ENCODE results near the gene FGF5. TPM values are rescaled to one million over a fixed set of nuclear protein-coding genes. Genes with fewer than 3 reads are reported as not detected.
"Not testable (repeated sequence)": the region's sequence is repeated elsewhere in the genome, so short reads cannot be mapped to it uniquely, and the experiment has no call there.

FGF5 gene
- total RNA-seq, 1 donor from 2014 or later = 0.07 TPM

GRCh38 chr4:80271801-80272200, 5.3 kb downstream of the FGF5 start:
- TF ChIP-seq, protein P1, sequence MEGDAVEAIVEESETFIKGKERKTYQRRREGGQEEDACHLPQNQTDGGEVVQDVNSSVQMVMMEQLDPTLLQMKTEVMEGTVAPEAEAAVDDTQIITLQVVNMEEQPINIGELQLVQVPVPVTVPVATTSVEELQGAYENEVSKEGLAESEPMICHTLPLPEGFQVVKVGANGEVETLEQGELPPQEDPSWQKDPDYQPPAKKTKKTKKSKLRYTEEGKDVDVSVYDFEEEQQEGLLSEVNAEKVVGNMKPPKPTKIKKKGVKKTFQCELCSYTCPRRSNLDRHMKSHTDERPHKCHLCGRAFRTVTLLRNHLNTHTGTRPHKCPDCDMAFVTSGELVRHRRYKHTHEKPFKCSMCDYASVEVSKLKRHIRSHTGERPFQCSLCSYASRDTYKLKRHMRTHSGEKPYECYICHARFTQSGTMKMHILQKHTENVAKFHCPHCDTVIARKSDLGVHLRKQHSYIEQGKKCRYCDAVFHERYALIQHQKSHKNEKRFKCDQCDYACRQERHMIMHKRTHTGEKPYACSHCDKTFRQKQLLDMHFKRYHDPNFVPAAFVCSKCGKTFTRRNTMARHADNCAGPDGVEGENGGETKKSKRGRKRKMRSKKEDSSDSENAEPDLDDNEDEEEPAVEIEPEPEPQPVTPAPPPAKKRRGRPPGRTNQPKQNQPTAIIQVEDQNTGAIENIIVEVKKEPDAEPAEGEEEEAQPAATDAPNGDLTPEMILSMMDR (IDR thresholded peaks at IDR 0.05; ENCODE audit: unreplicated experiment) = no peak
- H3K27me3 Mint-ChIP-seq (ENCODE audit: low read depth) = peaks cover 78% of the 10 kb centered on the region
- H3K9me3 Mint-ChIP-seq = no peaks in the 10 kb centered on the region
- no peaks in the 10 kb centered on the region for H3K36me3 Mint-ChIP-seq
- no peak overlapping the region for H3K27ac Mint-ChIP-seq
- no peak for DNase-seq (ENCODE audit: low spot score in 2 of 2, unreplicated experiment in 2 of 2)
- H3K4me1 Mint-ChIP-seq = peaks cover 6% of the 10 kb centered on the region
- H3K4me3 Mint-ChIP-seq = no peak overlapping the region

DNA sequence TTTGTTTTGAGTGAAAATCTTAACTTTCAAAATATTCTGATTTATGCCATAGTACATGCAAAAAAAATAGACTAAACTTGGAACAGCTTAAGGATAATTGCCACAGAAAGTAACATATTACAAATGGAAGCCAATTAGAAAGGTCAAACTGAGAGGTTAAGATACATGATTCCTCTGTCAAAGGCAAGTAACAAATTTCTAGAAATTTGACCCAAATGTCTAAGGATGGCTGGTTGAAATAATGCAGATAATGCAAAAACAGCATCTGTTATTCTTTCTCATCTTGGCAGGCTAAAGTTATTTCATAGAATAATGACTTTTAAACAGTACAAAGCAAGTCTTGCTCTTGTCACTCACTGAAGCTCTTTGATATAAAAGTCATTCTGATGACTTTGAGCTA, 10.5 kb downstream of the FGF5 start:
- peaks cover 50% of the 10 kb centered on the region for H3K27me3 Mint-ChIP-seq (ENCODE audit: low read depth)
- H3K27ac Mint-ChIP-seq = no peak overlapping the region
- peaks cover 15% of the 10 kb centered on the region for H3K4me1 Mint-ChIP-seq
- H3K36me3 Mint-ChIP-seq = no peaks in the 10 kb centered on the region
- no peak overlapping the region for H3K4me3 Mint-ChIP-seq
- H3K9me3 Mint-ChIP-seq = no peaks in the 10 kb centered on the region
- DNase-seq (ENCODE audit: low spot score in 2 of 2, unreplicated experiment in 2 of 2) = no peak
- TF ChIP-seq, protein P1 (IDR thresholded peaks at IDR 0.05; ENCODE audit: unreplicated experiment) = no peak

GRCh38 chr4:80279751-80280150, 13.3 kb downstream of the FGF5 start:
- no peak for DNase-seq (ENCODE audit: low spot score in 2 of 2, unreplicated experiment in 2 of 2)
- Mint-ChIP-seq H3K9me3 (no peaks in the 10 kb centered on the region), H3K4me1 (peaks cover 15% of the 10 kb centered on the region), H3K36me3 (no peaks in the 10 kb centered on the region), H3K4me3 (no peak overlapping the region), H3K27me3 (ENCODE audit: low read depth) (peaks cover 49% of the 10 kb centered on the region), H3K27ac (no peak overlapping the region)
- TF ChIP-seq, protein P1 (IDR thresholded peaks at IDR 0.05; ENCODE audit: unreplicated experiment) = no peak

GRCh38 chr4:80286451-80286850, 20.0 kb downstream of the FGF5 start:
- H3K27me3 Mint-ChIP-seq (ENCODE audit: low read depth) = peaks cover 49% of the 10 kb centered on the region

DNA sequence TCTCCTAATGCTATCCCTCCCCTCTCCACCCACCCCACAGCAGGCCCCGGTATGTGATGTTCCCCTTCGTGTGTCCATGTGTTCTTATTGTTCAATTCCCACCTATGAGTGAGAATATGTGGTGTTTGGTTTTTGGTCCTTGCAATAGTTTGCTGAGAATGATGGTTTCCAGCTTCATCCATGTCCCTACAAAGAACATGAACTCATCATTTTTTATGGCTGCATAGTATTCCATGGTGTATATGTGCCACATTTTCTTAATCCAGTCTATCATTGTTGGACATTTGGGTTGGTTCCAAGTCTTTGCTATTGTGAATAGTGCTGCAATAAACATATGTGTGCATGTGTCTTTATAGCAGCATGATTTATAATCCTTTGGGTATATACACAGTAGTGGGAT, 24.2 kb downstream of the FGF5 start:
- not testable (repeated sequence) for DNase-seq (ENCODE audit: low spot score in 2 of 2, unreplicated experiment in 2 of 2); H3K9me3 Mint-ChIP-seq; H3K4me3 Mint-ChIP-seq; H3K4me1 Mint-ChIP-seq; H3K27ac Mint-ChIP-seq; H3K36me3 Mint-ChIP-seq
- peaks cover 45% of the 10 kb centered on the region for H3K27me3 Mint-ChIP-seq (ENCODE audit: low read depth)

More at GRCh38 chr4:80286451-80286850, 20.0 kb downstream of the FGF5 start:
- TF ChIP-seq, protein P1 (IDR thresholded peaks at IDR 0.05; ENCODE audit: unreplicated experiment) = no peak
- H3K36me3 Mint-ChIP-seq = no peaks in the 10 kb centered on the region
- H3K4me3 Mint-ChIP-seq = no peak overlapping the region
- peaks cover 5% of the 10 kb centered on the region for H3K4me1 Mint-ChIP-seq
- DNase-seq (ENCODE audit: low spot score in 2 of 2, unreplicated experiment in 2 of 2) = no peak
- H3K9me3 Mint-ChIP-seq = no peaks in the 10 kb centered on the region
- H3K27ac Mint-ChIP-seq = no peak overlapping the region

- DNase-seq (ENCODE audit: low spot score in 2 of 2, unreplicated experiment in 2 of 2) = no peak
- H3K9me3 Mint-ChIP-seq = no peaks in the 10 kb centered on the region
- H3K27ac Mint-ChIP-seq = no peak overlapping the region
- no peaks in the 10 kb centered on the region for H3K4me1 Mint-ChIP-seq
- TF ChIP-seq, protein P1 (IDR thresholded peaks at IDR 0.05; ENCODE audit: unreplicated experiment) = no peak
- peaks cover 46% of the 10 kb centered on the region for H3K27me3 Mint-ChIP-seq (ENCODE audit: low read depth)
- H3K36me3 Mint-ChIP-seq = no peaks in the 10 kb centered on the region
- H3K4me3 Mint-ChIP-seq = no peak overlapping the region
These were observed 27.7 kb downstream of the FGF5 start for GRCh38 chr4:80294206-80294605.

All from mesothelial cell of epicardium (in vitro differentiated cells).